SIG-M5 (cell line): Measurements from ENCODE around the gene PCDHGB5.

ENCODE experiments used
- DNase-seq: peaks from one replicate; lab custom pipeline; 2025; lab: John Stamatoyannopoulos, UW

The PCDHGB5 gene

GRCh38 chr5:141441571-141442170, 43.9 kb downstream of the PCDHGB5 start:
- no peak for DNase-seq
